ENCODE measurements around the gene LTB.
"Not testable (repeated sequence)": the region's sequence is repeated elsewhere in the genome, so short reads cannot be mapped to it uniquely, and the experiment has no call there.

LTB gene

DNA sequence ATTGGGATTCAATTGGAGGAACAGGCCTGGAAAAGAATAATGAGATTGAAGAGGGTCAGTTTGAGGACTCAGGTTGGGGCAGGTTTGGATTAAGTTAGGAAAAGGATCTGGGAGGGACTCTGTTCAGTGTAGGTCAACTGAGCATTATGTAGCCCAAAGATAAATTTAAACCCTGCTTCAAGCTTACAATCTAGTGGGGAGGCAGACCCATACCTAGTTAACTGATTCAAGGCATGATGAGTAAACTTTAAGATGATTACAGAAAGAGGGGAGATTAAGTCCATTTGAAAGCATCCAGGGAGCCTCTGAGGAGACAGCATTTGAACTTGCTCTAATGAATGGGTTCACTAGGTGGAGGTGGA lies 21.5 kb downstream of the LTB start:
- Histone ChIP-seq H3K27ac (ENCODE audit: low read depth, low read length) (no peak overlapping the region), H3K4me1 (ENCODE audit: control insufficient read depth in 1 of 2, insufficient read depth in 2 of 2, low read length in 2 of 2) (peaks cover 25 to 33% of the 10 kb centered on the region in 2 donors), H3K9me3 (ENCODE audit: control insufficient read depth in 1 of 2, low read length in 2 of 2) (no peaks in the 10 kb centered on the region), H3K27me3 (ENCODE audit: control insufficient read depth in 1 of 2, insufficient read depth in 2 of 2, low read length in 2 of 2) (peaks cover 0 to 4% of the 10 kb centered on the region in 2 donors), H3K36me3 (ENCODE audit: control insufficient read depth in 1 of 2, insufficient read depth in 2 of 2, low read length in 2 of 2) (peaks cover 14 to 27% of the 10 kb centered on the region in 2 donors), H3K4me3 (ENCODE audit: low read depth in 1 of 2, low read length in 2 of 2) (no peak overlapping the region), H3K9ac (ENCODE audit: low read depth in 1 of 2, low read length in 2 of 2) (no peak overlapping the region)

DNA sequence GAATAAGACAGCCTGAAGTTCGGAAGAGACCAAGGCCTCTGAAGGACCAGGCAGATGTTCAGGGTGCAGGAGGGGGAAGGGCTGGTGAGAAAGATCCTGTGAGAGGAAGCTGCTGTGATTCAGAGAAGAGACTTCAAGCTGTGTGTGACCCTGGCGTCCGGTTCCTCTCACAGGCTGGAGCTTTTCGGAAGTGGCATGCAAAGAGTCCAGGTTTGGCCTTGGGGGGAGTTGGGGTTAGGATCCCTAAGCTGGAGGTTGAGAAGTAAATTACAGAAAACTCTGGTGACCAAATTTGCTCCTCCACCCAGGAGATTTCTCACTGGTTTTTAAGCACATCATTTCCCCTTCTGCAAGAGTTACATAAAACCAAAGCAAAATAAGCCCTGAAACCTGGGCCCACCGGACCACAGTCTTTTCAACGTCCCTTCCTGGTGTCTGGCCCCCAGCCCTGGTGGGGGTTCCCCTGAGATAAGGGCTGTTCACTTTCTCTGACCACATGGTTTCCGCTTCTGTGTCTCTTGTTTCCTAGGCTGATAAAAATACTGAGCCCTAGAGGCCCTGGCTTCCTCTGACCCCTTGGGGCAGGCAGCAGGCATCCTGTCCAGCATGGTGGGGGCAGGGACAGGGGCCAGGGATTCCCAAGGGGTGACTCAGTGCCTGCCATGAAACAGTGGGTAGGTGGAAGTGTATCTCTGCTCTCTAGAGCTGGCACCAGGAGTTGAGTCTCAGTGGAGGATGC lies 22.1 kb downstream of the LTB start:
- H3K36me3 ChIP-seq (ENCODE audit: control insufficient read depth in 1 of 2, insufficient read depth in 2 of 2, low read length in 2 of 2) = peaks cover 14 to 27% of the 10 kb centered on the region in 2 donors
- H3K9ac ChIP-seq (ENCODE audit: low read depth in 1 of 2, low read length in 2 of 2) = no peak overlapping the region
- H3K9me3 ChIP-seq (ENCODE audit: control insufficient read depth in 1 of 2, low read length in 2 of 2) = no peaks in the 10 kb centered on the region
- H3K4me1 ChIP-seq (ENCODE audit: control insufficient read depth in 1 of 2, insufficient read depth in 2 of 2, low read length in 2 of 2) = peaks cover 25 to 33% of the 10 kb centered on the region in 2 donors
- peak overlapping the region; percentile 2 to 22 for H3K4me3 ChIP-seq (ENCODE audit: low read depth in 1 of 2, low read length in 2 of 2)
- peak overlapping the region; percentile 14 for H3K27ac ChIP-seq (ENCODE audit: low read depth, low read length)
- H3K27me3 ChIP-seq (ENCODE audit: control insufficient read depth in 1 of 2, insufficient read depth in 2 of 2, low read length in 2 of 2) = peaks cover 0 to under 1% of the 10 kb centered on the region in 2 donors

DNA sequence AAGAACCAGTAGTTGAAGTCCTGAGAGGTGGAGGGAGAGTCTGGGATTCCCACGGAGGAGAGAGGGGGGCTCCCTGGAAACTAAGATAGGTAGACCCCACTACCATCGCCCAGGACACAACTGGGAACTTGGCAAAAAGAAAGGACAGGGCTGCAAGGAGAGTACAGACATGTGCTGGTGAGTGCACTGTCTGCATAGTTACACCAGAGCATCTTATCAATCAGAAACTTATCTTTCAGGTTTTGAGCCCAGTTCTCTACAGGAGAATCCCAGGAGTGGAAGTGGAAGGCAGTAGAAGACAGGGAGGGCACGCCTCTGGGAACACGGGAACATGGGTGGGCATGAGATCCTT lies 22.6 kb downstream of the LTB start:
- Histone ChIP-seq H3K9me3 (ENCODE audit: control insufficient read depth in 1 of 2, low read length in 2 of 2) (no peaks in the 10 kb centered on the region), H3K4me1 (ENCODE audit: control insufficient read depth in 1 of 2, insufficient read depth in 2 of 2, low read length in 2 of 2) (peaks cover 25 to 33% of the 10 kb centered on the region in 2 donors), H3K9ac (ENCODE audit: low read depth in 1 of 2, low read length in 2 of 2) (no peak overlapping the region), H3K4me3 (ENCODE audit: low read depth in 1 of 2, low read length in 2 of 2) (peak overlapping the region; percentile 2 to 22), H3K36me3 (ENCODE audit: control insufficient read depth in 1 of 2, insufficient read depth in 2 of 2, low read length in 2 of 2) (peaks cover 14 to 30% of the 10 kb centered on the region in 2 donors), H3K27ac (ENCODE audit: low read depth, low read length) (peak overlapping the region; percentile 14), H3K27me3 (ENCODE audit: control insufficient read depth in 1 of 2, insufficient read depth in 2 of 2, low read length in 2 of 2) (no peaks in the 10 kb centered on the region)

DNA sequence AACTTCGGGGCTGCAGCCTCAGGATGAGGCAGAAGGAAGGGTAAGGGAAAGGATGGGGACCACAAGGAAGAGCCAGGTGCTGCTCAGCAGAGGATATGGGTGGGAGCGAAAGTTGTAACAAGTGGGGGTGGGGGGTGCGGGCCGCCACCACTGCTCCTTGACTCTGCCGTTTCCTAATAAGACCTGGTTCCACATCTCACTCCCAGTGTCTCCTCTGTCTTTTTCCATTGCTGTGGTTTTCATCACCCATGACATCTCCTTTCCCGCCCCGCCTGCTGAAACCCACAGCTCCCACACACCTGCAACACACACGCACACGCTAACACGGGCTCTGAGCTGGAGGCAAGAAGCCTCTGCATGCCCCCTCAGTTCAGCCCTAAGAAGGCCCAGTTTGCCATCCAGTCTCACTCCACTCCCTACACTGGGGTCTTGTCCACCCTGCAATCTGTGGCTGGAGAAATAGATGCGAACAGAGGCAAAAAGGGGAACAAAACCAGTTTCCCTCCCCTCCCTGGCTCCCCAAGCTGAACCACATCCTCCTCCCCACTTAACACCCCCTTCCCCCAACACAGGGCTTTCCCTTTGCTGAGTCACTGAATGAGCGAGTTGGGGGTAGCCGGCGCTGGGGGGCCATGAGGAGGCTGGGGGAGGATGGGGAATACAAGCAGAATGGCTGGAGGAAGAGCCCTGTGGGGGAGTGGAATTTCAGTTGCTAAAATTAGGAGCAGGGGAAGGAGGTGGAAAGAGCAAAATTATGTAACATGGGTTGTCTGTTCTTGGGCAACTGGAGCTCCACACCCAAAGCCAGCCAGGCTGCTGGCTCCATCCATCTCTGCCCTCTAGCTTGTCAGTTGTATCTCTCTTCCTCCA lies 23.4 kb downstream of the LTB start:
- H3K9ac ChIP-seq (ENCODE audit: low read depth in 1 of 2, low read length in 2 of 2) = peak overlapping the region in 1 of 2 donors; percentile 18
- H3K27me3 ChIP-seq (ENCODE audit: control insufficient read depth in 1 of 2, insufficient read depth in 2 of 2, low read length in 2 of 2) = no peaks in the 10 kb centered on the region
- no peaks in the 10 kb centered on the region for H3K9me3 ChIP-seq (ENCODE audit: control insufficient read depth in 1 of 2, low read length in 2 of 2)
- H3K36me3 ChIP-seq (ENCODE audit: control insufficient read depth in 1 of 2, insufficient read depth in 2 of 2, low read length in 2 of 2) = peaks cover 14 to 30% of the 10 kb centered on the region in 2 donors
- H3K4me3 ChIP-seq (ENCODE audit: low read depth in 1 of 2, low read length in 2 of 2) = peak overlapping the region in 1 of 2 donors; percentile 23
- peaks cover 25 to 33% of the 10 kb centered on the region in 2 donors for H3K4me1 ChIP-seq (ENCODE audit: control insufficient read depth in 1 of 2, insufficient read depth in 2 of 2, low read length in 2 of 2)
- peak overlapping the region; percentile 10 for H3K27ac ChIP-seq (ENCODE audit: low read depth, low read length)

DNA sequence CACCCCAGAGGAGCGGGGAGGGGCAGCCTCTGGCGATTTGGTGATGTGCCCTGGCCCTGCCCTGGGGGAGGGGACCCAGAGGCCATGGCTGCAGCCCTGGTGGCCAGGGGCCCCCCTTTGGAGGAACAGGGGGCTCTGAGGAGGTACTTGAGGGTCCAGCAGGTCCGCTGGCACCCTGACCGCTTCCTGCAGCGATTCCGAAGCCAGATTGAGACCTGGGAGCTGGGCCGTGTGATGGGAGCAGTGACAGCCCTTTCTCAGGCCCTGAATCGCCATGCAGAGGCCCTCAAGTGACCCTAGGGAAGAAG lies 24.0 kb downstream of the LTB start:
- Histone ChIP-seq H3K4me3 (ENCODE audit: low read depth in 1 of 2, low read length in 2 of 2) (no peak overlapping the region), H3K9me3 (ENCODE audit: control insufficient read depth in 1 of 2, low read length in 2 of 2) (no peaks in the 10 kb centered on the region), H3K4me1 (ENCODE audit: control insufficient read depth in 1 of 2, insufficient read depth in 2 of 2, low read length in 2 of 2) (peaks cover 25 to 33% of the 10 kb centered on the region in 2 donors), H3K9ac (ENCODE audit: low read depth in 1 of 2, low read length in 2 of 2) (peak overlapping the region in 1 of 2 donors; percentile 18), H3K27me3 (ENCODE audit: control insufficient read depth in 1 of 2, insufficient read depth in 2 of 2, low read length in 2 of 2) (no peaks in the 10 kb centered on the region), H3K27ac (ENCODE audit: low read depth, low read length) (no peak overlapping the region), H3K36me3 (ENCODE audit: control insufficient read depth in 1 of 2, insufficient read depth in 2 of 2, low read length in 2 of 2) (peaks cover 14 to 31% of the 10 kb centered on the region in 2 donors)

DNA sequence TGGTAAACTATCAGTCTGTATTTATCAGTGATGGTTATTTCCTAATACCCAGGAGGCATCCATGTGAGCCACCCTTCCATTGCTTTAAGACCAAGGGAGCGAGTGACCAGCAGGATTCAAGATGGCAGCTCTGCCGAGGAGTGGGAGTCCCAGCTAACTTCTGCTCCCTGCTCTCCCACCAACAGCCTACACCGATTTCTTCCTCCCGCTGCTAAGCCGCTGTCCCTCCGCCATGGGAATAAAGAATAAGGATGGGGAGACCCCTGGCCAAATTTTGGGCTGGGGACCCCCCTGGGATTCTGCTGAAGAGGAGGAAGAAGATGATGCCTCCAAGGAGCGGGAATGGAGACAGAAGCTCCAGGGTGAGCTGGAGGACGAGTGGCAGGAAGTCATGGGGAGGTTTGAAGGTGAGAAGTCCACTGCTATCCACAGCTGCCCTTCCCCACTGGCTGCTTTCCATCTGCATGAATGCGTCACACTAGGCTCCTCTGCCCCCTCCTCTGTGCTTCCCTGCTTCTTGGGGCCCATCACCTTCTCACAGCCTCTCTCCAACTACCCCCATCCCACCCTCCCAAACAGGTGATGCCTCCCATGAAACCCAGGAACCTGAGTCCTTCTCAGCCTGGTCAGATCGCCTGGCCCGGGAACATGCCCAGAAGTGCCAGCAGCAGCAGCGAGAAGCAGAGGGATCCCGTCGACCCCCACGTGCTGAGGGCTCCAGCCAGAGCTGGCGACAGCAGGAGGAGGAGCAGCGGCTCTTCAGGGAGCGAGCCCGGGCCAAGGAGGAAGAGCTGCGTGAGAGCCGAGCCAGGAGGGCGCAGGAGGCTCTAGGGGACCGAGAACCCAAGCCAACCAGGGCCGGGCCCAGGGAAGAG lies 24.5 kb downstream of the LTB start:
- Histone ChIP-seq H3K9ac (ENCODE audit: low read depth in 1 of 2, low read length in 2 of 2) (no peak overlapping the region), H3K4me3 (ENCODE audit: low read depth in 1 of 2, low read length in 2 of 2) (no peak overlapping the region), H3K27me3 (ENCODE audit: control insufficient read depth in 1 of 2, insufficient read depth in 2 of 2, low read length in 2 of 2) (no peaks in the 10 kb centered on the region), H3K36me3 (ENCODE audit: control insufficient read depth in 1 of 2, insufficient read depth in 2 of 2, low read length in 2 of 2) (peaks cover 14 to 33% of the 10 kb centered on the region in 2 donors), H3K4me1 (ENCODE audit: control insufficient read depth in 1 of 2, insufficient read depth in 2 of 2, low read length in 2 of 2) (peaks cover 25 to 33% of the 10 kb centered on the region in 2 donors), H3K9me3 (ENCODE audit: control insufficient read depth in 1 of 2, low read length in 2 of 2) (no peaks in the 10 kb centered on the region), H3K27ac (ENCODE audit: low read depth, low read length) (no peak overlapping the region)

DNA sequence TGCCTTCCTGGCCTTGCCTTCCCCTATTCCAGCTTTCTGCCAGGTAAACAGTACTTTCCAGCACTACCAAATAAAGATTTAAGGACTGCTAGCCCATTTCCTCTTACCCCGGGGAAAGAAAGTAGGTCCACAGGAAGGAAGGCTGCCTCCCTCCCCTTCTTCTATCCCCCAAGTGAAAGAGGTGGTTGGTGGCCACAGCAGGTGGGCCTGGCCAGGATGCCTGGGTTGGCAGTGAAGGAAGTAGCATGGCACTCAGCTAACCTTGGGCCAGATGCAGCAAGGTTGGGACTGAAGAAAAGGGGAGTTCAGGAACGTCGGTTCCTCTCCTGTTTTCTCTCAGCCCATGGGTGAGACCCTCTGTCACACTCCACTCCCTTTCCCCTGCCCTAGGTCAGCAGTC lies 25.9 kb downstream of the LTB start:
- Histone ChIP-seq H3K36me3 (ENCODE audit: control insufficient read depth in 1 of 2, insufficient read depth in 2 of 2, low read length in 2 of 2) (peaks cover 14 to 33% of the 10 kb centered on the region in 2 donors), H3K4me3 (ENCODE audit: low read depth in 1 of 2, low read length in 2 of 2) (no peak overlapping the region), H3K4me1 (ENCODE audit: control insufficient read depth in 1 of 2, insufficient read depth in 2 of 2, low read length in 2 of 2) (peaks cover 25 to 33% of the 10 kb centered on the region in 2 donors), H3K27ac (ENCODE audit: low read depth, low read length) (no peak overlapping the region), H3K9me3 (ENCODE audit: control insufficient read depth in 1 of 2, low read length in 2 of 2) (no peaks in the 10 kb centered on the region), H3K9ac (ENCODE audit: low read depth in 1 of 2, low read length in 2 of 2) (no peak overlapping the region), H3K27me3 (ENCODE audit: control insufficient read depth in 1 of 2, insufficient read depth in 2 of 2, low read length in 2 of 2) (no peaks in the 10 kb centered on the region)

DNA sequence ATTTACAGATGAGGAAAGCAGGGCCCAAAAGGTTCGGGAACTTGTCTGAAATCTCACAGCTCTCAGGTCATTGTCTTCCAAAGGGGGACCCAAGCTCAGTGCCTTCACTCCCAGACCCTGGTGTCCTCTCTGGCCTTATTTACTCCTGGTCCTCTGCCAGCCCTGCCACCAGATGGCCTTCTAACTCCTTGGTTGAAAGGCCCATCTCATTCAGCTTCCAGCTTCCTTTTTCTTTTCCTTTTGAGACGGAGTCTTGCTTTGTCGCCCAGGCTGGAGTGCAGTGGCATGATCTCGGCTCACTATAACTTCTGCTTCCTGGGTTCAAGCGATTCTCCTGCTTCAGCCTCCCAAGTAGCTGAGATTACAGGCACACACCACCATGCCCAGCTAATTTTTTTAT lies 30.9 kb downstream of the LTB start:
- H3K4me1 ChIP-seq (ENCODE audit: control insufficient read depth in 1 of 2, insufficient read depth in 2 of 2, low read length in 2 of 2) = peaks cover 12 to 22% of the 10 kb centered on the region in 2 donors
- not testable (repeated sequence) for H3K27ac ChIP-seq (ENCODE audit: low read depth, low read length); H3K27me3 ChIP-seq (ENCODE audit: control insufficient read depth in 1 of 2, insufficient read depth in 2 of 2, low read length in 2 of 2); H3K9ac ChIP-seq (ENCODE audit: low read depth in 1 of 2, low read length in 2 of 2); H3K9me3 ChIP-seq (ENCODE audit: control insufficient read depth in 1 of 2, low read length in 2 of 2); H3K4me3 ChIP-seq (ENCODE audit: low read depth in 1 of 2, low read length in 2 of 2)
- peaks cover 0 to 29% of the 10 kb centered on the region in 2 donors for H3K36me3 ChIP-seq (ENCODE audit: control insufficient read depth in 1 of 2, insufficient read depth in 2 of 2, low read length in 2 of 2)

DNA sequence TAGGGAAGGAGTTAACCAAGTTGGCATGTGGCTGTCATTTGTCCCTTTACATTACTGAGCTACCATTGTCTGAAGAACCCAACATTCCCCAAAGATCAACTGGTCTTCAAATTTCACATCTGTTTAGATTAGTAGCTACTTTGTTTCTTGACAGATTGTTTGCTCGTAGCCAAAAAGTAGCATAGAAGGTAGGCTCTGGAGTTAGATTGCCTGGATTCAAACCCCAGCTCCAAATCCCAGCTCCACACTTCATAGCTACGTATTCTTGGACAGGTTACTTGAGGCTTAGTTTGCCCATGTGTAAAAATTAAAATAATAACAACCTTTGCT lies 33.7 kb downstream of the LTB start:
- no peak overlapping the region for H3K27ac ChIP-seq (ENCODE audit: low read depth, low read length)
- H3K4me3 ChIP-seq (ENCODE audit: low read depth in 1 of 2, low read length in 2 of 2) = peak overlapping the region; percentile 70 to 82
- no peaks in the 10 kb centered on the region for H3K27me3 ChIP-seq (ENCODE audit: control insufficient read depth in 1 of 2, insufficient read depth in 2 of 2, low read length in 2 of 2)
- peaks cover 0 to 20% of the 10 kb centered on the region in 2 donors for H3K36me3 ChIP-seq (ENCODE audit: control insufficient read depth in 1 of 2, insufficient read depth in 2 of 2, low read length in 2 of 2)
- H3K9me3 ChIP-seq (ENCODE audit: control insufficient read depth in 1 of 2, low read length in 2 of 2) = no peaks in the 10 kb centered on the region
- peaks cover 12 to 19% of the 10 kb centered on the region in 2 donors for H3K4me1 ChIP-seq (ENCODE audit: control insufficient read depth in 1 of 2, insufficient read depth in 2 of 2, low read length in 2 of 2)
- H3K9ac ChIP-seq (ENCODE audit: low read depth in 1 of 2, low read length in 2 of 2) = peak overlapping the region; percentile 61 to 71

Measured in duodenal mucosa (tissue), 2 donors.